HepG2 (cell line): ENCODE results near the gene MRPL18. TPM values are rescaled to one million over a fixed set of nuclear protein-coding genes. Genes with fewer than 3 reads are reported as not detected.

ENCODE experiments used
- ATAC-seq: fragments of 200-7000 bp; cut with Tn5 transposase; 3 replicates; pipeline ENCODE4 v1.9.1; 2020; ENCODE audit warnings: mild to moderate bottlenecking, moderate library complexity
- BruUV-seq: library from RNA; stranded (reverse); fragments of 400-500 nt; replicated peaks from 2 replicates; lab custom pipeline; 2021; lab: Mats Ljungman, UMichigan
- CTCF ChIA-PET: fragments of 300-600 bp; formaldehyde crosslinking; extraction: SDS; loops from one replicate; lab custom pipeline; 2021; ENCODE audit warnings: low total read pairs, inconsistent platforms, low intra/inter-chr PET ratio; lab: Yijun Ruan, JAX
- POLR2A ChIA-PET: fragments of 350-600 bp; sonication (Branson Sonifier 250); formaldehyde crosslinking; loops from one replicate; lab custom pipeline; 2020; ENCODE audit warnings: antibody characterized with exemption, inconsistent platforms; lab: Yijun Ruan, JAX
- DNase-seq: peaks from one replicate; pipeline ENCODE4 v3.0.0-alpha.2; 2015; ENCODE audit warnings: low spot score
- FAIRE-seq: peaks from 3 replicates; lab custom pipeline; 2011; peaks lifted over from hg19 to GRCh38; lab: Jason Lieb, UNC
- H2AFZ ChIP-seq: one replicate; pipeline ENCODE4 v1.6.1; 2011; ENCODE audit warnings: low read length, inconsistent platforms
- H3K27ac ChIP-seq: fragments of 300-600 bp; 3 replicates; pipeline ENCODE4 v1.8.0; 2011; ENCODE audit warnings: mixed run types, mild to moderate bottlenecking, mixed read lengths, low read length, inconsistent platforms; ENCODE audit not compliant: insufficient read depth; ENCODE audit errors: extremely low read length
- H3K27me3 ChIP-seq, 2 experiments: fragments of 200-600 bp in 1 of 2; 2 replicates in 1 of 2; 3 replicates in 1 of 2; pipeline versions ENCODE4 v1.6.0 to v1.8.0; 2011; ENCODE audit warnings: low read length in 2 of 2, mild to moderate bottlenecking in 2 of 2, moderate library complexity in 2 of 2, inconsistent platforms in 1 of 2; ENCODE audit not compliant: insufficient read depth in 2 of 2, control insufficient read depth in 1 of 2
- H3K36me3 ChIP-seq, 2 experiments: fragments of 200-600 bp in 1 of 2; replicated peaks in 1 of 2; 2 replicates in 1 of 2; 3 replicates in 1 of 2; pipeline versions ENCODE4 v1.5.1 to v1.8.0; 2011; ENCODE audit warnings: low read length in 2 of 2, inconsistent platforms in 1 of 2; ENCODE audit not compliant: insufficient read depth in 2 of 2, control insufficient read depth in 1 of 2
- H3K4me1 ChIP-seq: 2 replicates; pipeline ENCODE4 v1.5.1; 2012; ENCODE audit warnings: low read length, inconsistent platforms; ENCODE audit not compliant: insufficient read depth
- H3K4me2 ChIP-seq: 2 replicates; pipeline ENCODE4 v1.6.0; 2011; ENCODE audit warnings: low read depth, low read length, inconsistent platforms
- H3K4me3 ChIP-seq, 3 experiments: fragments of 200-600 bp in 1 of 3; sonication (generic), shearing (Covaris generic) in 1 of 3; replicated peaks in 1 of 3; 2 replicates each; pipeline ENCODE4 v1.5.1; 2011 to 2016; ENCODE audit warnings: low read length in 3 of 3, inconsistent platforms in 2 of 3, low read depth in 2 of 3, mild to moderate bottlenecking in 2 of 3, control low read depth in 1 of 3, mixed read lengths in 1 of 3; ENCODE audit not compliant: insufficient read depth in 1 of 3
- H3K79me2 ChIP-seq: one replicate; pipeline ENCODE4 v1.6.1; 2011; ENCODE audit warnings: low read length, inconsistent platforms; ENCODE audit not compliant: insufficient read depth
- H3K9ac ChIP-seq: 2 replicates; pipeline ENCODE4 v1.6.0; 2011; ENCODE audit warnings: mild to moderate bottlenecking, low read depth, low read length, inconsistent platforms; ENCODE audit not compliant: insufficient read depth
- H3K9me3 ChIP-seq: 2 replicates; pipeline ENCODE4 v1.5.1; 2012; ENCODE audit warnings: mild to moderate bottlenecking, low read length
- H4K20me1 ChIP-seq: 2 replicates; pipeline ENCODE4 v1.6.0; 2011; ENCODE audit warnings: inconsistent platforms, mild to moderate bottlenecking, low read length, moderate library complexity; ENCODE audit not compliant: insufficient read depth
- WGBS: methylation state at CpG from one replicate; pipeline ENCODE4 v1.1.6; 2017; ENCODE audit warnings: low lambda C conversion rate; 5-methylcytosine and 5-hydroxymethylcytosine counted together
- in situ Hi-C: cut with HindIII; loops from 2 replicates; pipeline ENCODE4 v1.10.0; 2017; ENCODE audit warnings: low pct_unique_long_range_greater_than_20kb; ENCODE audit not compliant: extremely low pct_ligation_motif_present
- intact Hi-C: fragments of 100-400 bp; cut with micrococcal nuclease; formaldehyde crosslinking; loops from one replicate; pipeline ENCODE4 v1.10.0; 2022; ENCODE audit not compliant: unreplicated experiment
- polyA plus RNA-seq, 8 experiments: library from polyadenylated mRNA; depleted of rRNA in 3 of 8; stranded (reverse) in 7 of 8; unstranded in 1 of 8; fragments of >200 nt; fragmentation: Illumina TruSeq in 4 of 8; extraction: Trizol in 4 of 8; gene quantifications; 2 replicates each; pipeline versions ENCODE4 v1.2.1 to v1.2.3, GENCODE V29; 2011 to 2016; ENCODE audit warnings: low read depth in 4 of 8, missing spikeins in 1 of 8, mixed read lengths in 1 of 8; ENCODE audit not compliant: insufficient read depth in 1 of 8
- total RNA-seq, 5 experiments: library from RNA; depleted of rRNA; stranded (reverse); fragments of >200 nt; fragmentation: Illumina TruSeq; extraction: Trizol; gene quantifications; 2 replicates each; pipeline ENCODE4 v1.2.3, GENCODE V29; 2016; ENCODE audit warnings: low read depth in 1 of 5
- TF ChIP-seq, protein P1 (sequence below): sonication (generic); formaldehyde crosslinking; IDR thresholded peaks from 2 replicates; pipeline ENCODE4 v1.4.0; 2020; ENCODE audit warnings: mild to moderate bottlenecking, missing genetic modification reagents, borderline replicate concordance
- TF ChIP-seq, protein P2 (sequence below), 2 experiments: fragments of 450-650 bp in 1 of 2; sonication (generic) in 1 of 2; formaldehyde crosslinking in 1 of 2; IDR thresholded peaks; 2 replicates each; pipeline versions ENCODE4 v1.6.1 to v1.8.0; 2016 to 2022; ENCODE audit warnings: antibody characterized with exemption in 1 of 2, mild to moderate bottlenecking in 1 of 2, missing genetic modification reagents in 1 of 2

Gene MRPL18
- total and polyA plus RNA-seq, 2 of the 13 experiments (the other 11 are each of a cell fraction or from before 2014, with no cell fraction given) = 85.6 to 176 TPM

DNA sequence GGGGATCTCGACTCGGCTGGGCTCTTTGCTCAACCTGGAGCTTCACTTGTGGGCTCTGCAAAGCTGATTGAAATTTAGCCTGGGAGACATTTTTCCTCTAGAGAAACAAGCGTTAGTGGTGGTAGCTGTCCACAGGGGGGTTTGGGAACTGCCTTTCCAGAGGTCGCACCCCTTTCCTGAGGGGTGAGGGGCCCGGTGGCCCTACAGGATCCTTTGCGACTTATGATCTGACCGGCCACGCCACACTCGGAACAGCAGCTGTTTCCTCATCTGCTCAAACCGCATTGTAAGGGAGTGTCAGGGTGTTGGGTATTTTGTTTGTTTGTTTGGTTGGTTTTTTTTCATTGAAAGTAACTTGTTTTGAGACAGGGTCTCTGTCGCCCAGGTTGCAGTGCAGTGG is 30.9 kb downstream of the MRPL18 start:
- ATAC-seq = no peak
- BruUV-seq = no TSS peak
- FAIRE-seq = no peak

More for the DNA sequence above, 30.9 kb downstream of the MRPL18 start:
- peaks cover 16 to 74% of the 10 kb centered on the region in 2 experiments for H3K27me3 ChIP-seq
- H3K9ac ChIP-seq = no peak overlapping the region
- H3K4me2 ChIP-seq = no peak overlapping the region
- no peaks in the 10 kb centered on the region for H4K20me1 ChIP-seq
- no peak overlapping the region for H3K27ac ChIP-seq
- H3K4me3 ChIP-seq = no peak overlapping the region
- no peak overlapping the region for H2AFZ ChIP-seq
- ChIA-PET POLR2A (interaction anchor here (2.4 kb wide), 1 partner anchor 31 kb away, joined by 14 read pairs; the partner anchor contains the start of genes MRPL18 and TCP1), CTCF (no interaction called here)
- TF ChIP-seq, protein P1, sequence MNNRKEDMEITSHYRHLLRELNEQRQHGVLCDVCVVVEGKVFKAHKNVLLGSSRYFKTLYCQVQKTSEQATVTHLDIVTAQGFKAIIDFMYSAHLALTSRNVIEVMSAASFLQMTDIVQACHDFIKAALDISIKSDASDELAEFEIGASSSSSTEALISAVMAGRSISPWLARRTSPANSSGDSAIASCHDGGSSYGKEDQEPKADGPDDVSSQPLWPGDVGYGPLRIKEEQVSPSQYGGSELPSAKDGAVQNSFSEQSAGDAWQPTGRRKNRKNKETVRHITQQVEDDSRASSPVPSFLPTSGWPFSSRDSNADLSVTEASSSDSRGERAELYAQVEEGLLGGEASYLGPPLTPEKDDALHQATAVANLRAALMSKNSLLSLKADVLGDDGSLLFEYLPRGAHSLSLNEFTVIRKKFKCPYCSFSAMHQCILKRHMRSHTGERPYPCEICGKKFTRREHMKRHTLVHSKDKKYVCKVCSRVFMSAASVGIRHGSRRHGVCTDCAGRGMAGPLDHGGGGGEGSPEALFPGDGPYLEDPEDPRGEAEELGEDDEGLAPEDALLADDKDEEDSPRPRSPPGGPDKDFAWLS (CRISPR knock-in tag) = no peak
- TF ChIP-seq, protein P2, sequence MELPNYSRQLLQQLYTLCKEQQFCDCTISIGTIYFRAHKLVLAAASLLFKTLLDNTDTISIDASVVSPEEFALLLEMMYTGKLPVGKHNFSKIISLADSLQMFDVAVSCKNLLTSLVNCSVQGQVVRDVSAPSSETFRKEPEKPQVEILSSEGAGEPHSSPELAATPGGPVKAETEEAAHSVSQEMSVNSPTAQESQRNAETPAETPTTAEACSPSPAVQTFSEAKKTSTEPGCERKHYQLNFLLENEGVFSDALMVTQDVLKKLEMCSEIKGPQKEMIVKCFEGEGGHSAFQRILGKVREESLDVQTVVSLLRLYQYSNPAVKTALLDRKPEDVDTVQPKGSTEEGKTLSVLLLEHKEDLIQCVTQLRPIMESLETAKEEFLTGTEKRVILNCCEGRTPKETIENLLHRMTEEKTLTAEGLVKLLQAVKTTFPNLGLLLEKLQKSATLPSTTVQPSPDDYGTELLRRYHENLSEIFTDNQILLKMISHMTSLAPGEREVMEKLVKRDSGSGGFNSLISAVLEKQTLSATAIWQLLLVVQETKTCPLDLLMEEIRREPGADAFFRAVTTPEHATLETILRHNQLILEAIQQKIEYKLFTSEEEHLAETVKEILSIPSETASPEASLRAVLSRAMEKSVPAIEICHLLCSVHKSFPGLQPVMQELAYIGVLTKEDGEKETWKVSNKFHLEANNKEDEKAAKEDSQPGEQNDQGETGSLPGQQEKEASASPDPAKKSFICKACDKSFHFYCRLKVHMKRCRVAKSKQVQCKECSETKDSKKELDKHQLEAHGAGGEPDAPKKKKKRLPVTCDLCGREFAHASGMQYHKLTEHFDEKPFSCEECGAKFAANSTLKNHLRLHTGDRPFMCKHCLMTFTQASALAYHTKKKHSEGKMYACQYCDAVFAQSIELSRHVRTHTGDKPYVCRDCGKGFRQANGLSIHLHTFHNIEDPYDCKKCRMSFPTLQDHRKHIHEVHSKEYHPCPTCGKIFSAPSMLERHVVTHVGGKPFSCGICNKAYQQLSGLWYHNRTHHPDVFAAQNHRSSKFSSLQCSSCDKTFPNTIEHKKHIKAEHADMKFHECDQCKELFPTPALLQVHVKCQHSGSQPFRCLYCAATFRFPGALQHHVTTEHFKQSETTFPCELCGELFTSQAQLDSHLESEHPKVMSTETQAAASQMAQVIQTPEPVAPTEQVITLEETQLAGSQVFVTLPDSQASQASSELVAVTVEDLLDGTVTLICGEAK (IDR thresholded peaks at IDR 0.05) = no peak
- TF ChIP-seq, protein P2 (CRISPR knock-in tag; IDR thresholded peaks at IDR 0.05) = 0 out of 2 replicates have a peak, but pooled peaks have one; percentile 36
- no peak for DNase-seq
- no peaks in the 10 kb centered on the region for H3K36me3 ChIP-seq
- no peaks in the 10 kb centered on the region for H3K9me3 ChIP-seq
- in situ Hi-C loops = no loop called here
- H3K4me1 ChIP-seq = peaks cover 26% of the 10 kb centered on the region
- H3K79me2 ChIP-seq = no peaks in the 10 kb centered on the region
- 61% methylated on average over 11 of the region's 11 CpGs for WGBS
- intact Hi-C loops = no loop called here
